Kasumi-1 (cell line): ENCODE results near the gene ADAMTS9.
A peak's percentile ranks its signal among the peaks of the same experiment; 100 is the strongest.

ENCODE experiments used
- DNase-seq, 2 experiments: peaks; one replicate each; lab custom pipeline; 2025; lab: John Stamatoyannopoulos, UW

The ADAMTS9 gene

DNA sequence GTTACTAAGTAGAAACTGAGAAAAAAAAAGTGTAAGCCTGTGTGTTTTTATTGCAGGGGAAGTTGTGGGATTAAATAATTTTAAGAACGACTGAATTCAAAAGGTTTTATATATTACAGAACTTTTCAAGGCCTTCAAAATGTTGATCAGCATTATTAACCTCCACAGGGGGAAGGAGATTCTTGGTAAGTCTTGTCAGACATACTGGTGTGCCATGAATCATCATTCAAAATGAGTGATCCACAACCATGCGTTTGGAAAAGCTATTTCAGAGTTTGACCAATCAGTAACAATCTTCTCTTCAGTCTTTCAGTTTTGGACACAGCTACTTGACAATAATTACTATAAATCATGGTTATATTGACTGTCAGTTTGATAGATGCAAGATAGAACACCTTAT is 70.2 kb downstream of the ADAMTS9 start:
- no peak for DNase-seq

DNA sequence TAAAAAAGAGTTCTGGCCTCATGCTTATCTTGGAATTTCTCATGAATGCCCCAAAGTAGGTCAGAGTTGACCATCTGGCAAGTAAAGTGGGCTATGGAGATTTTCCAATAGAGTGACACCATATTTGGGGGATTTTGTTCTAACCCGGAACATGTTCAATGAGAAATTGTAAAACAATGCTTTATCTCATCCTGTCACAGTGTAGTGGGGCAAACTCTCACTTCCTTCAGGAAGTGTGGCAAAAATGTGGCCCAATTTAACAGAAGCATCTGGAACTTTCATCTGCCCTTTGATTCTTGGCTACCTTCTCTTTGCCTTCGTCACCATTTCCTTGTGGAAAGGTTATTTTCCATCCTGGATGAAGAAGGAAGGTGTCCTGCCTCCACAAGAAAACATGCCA is 70.8 kb downstream of the ADAMTS9 start:
- DNase-seq, result peak in 1 of 2 experiments; percentile 2

DNA sequence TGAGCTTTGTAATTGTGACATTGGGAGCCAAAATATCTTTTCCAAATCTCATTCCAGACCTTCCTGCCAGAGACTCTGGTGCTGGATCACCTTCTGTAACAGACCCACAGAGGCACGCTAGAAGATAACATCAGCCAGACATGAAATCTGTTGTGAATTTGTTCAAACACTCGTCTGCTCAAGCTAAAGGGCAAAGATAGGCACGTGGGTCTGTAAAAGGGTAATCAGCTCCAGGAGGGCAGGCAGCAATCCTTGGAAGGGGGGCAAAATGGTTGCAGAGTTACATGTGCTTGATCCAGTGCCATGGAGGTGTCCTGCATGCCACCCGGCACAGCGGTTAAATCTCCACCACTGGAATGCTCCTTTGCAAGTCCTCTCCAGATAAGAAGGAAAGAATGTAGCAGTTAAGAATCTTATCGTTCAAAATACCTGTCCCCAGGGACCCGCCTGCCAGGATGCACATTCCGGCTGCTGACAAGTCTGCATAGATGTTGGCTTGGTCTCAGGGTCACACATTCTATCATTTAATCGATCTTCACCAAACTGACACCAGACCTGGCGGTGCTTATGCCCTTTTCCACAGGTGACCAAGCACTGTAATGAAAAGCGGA is 74.8 kb downstream of the ADAMTS9 start:
- no peak for DNase-seq

DNA sequence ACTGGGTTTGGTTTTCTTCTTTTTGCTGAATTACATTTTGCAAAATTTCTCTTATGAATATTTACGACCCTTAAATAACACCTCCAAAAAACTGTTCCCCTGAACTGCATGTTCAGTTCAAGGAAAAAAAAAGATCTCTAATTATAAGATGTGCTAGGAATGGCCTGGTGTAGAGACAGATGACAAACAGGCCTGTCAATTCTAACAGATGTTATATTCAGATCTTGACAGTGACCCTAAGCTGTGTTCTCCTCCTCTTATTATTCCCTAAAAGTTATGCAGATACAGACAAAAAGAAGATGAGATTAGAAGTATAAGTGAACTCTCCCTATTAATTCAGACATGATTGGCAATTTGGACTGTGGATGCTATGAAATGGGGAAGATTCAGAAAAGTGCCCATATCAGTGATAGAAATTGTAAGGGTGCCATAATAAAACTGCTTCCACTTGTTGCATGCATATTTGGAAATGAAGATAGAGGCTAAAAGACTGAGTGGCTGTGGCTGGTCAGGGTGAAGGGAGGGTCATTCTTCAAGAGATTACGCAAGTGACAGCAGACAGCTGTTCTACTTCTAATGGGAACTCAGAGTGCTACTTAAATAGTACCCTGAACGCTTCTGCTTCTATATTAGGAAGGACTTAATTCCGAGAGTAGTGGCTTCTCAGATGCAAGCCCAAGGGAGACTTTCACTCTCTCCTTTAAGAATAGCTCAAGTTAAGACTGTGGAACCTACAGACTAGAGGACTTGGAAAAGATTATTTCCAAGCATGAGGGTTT is 75.5 kb downstream of the ADAMTS9 start:
- DNase-seq, result no peak

GRCh38 chr3:64608741-64609140 is 79.1 kb downstream of the ADAMTS9 start:
- DNase-seq, result no peak

- no peak for DNase-seq
These were observed 80.7 kb downstream of the ADAMTS9 start for GRCh38 chr3:64607032-64607551.

- no peak for DNase-seq
These were observed 83.5 kb downstream of the ADAMTS9 start for GRCh38 chr3:64604313-64604712.

DNA sequence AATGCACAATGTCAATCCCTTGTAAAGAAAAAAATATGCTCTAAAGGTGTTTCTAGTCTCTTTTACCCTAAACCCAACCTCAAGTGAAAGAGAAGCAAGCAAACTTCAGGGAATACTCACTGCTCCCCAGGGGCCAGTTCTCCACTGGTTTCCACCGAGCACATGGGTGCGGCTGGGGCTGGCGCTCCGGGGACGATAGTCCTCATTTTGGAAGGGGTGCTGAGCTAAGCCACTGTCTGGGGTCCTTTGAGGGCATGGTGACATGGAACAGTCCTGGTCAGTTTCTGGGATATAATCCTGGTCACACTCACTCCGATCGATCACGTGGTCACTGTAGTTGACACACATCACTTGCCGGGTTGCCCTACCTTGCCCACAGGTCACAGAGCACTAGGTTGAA is 86.0 kb downstream of the ADAMTS9 start:
- no peak for DNase-seq

DNA sequence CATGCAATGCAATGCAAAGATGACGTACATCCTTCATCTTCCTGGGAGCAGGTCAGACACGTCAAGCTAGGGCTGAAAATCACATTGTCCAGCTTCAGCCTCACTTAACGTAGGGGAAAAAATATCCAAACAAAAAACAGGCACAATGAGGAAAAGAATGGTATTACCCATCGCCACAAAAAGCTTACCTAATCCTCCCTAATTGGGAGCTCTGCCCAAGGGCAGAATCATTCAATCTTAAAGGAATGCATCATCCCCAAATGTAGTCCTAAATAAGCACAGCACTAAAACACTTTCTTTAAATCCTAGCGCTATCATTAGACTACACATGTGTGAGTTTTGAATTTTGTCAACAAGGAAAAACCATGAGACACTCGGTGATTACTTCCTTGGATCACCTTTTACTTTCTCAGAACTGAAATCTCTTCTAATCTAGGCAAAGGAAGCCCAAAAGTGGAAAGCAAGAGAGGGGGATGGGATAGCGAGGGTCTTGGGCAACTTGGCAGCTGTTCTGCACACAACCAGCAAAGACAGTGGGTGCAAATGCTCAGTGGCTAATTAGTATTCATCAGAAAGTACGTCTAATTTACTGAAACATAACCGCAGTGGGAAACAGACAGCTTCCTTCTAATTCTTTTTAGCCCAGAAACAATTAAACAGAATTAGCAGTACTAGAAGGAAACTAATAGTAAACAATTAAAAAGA is 87.4 kb downstream of the ADAMTS9 start:
- no peak for DNase-seq

DNA sequence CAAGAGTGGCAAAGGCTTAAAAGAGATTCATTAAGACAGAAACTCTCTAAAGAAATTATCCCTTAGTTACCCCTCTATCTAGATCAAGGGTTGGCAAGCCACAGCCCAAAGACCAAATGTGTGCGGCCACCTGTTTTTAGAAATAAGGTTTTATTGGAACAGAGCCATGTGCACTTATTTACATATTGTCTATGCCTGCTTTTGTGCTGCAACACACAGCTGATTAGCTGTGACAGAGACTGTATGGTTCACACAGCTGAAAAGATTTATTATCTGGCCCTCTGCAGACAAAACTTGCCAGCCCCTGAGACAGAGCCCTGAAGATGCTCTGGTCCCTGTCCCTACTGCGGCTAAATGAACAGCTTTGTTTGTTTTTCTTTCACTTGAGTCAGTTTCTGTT is 88.1 kb downstream of the ADAMTS9 start:
- no peak for DNase-seq

- DNase-seq, result no peak
These were observed 92.5 kb downstream of the ADAMTS9 start for GRCh38 chr3:64595253-64595694.

GRCh38 chr3:64594134-64594533 is 93.7 kb downstream of the ADAMTS9 start:
- DNase-seq, result no peak

DNA sequence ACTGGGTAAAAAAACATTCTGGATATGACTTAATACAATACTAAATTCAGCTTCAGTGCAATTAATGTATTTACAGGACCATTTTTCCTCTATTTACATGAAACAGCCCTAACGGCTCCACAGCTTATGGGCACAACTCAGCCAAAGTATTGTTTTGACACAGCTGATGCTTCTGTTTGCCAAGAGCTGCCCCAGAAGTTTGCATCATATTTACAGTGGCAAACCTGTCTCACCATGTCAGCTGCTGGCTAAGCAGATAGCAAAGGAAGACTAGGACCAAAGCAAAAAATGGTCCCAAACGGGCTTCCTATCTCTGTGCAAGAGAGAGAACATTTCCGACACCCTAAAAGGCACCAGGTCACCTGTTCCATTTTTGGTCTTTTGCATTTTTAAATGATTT is 94.5 kb downstream of the ADAMTS9 start:
- no peak for DNase-seq

- DNase-seq, result no peak
These were observed 96.2 kb downstream of the ADAMTS9 start for GRCh38 chr3:64591615-64592014.

DNA sequence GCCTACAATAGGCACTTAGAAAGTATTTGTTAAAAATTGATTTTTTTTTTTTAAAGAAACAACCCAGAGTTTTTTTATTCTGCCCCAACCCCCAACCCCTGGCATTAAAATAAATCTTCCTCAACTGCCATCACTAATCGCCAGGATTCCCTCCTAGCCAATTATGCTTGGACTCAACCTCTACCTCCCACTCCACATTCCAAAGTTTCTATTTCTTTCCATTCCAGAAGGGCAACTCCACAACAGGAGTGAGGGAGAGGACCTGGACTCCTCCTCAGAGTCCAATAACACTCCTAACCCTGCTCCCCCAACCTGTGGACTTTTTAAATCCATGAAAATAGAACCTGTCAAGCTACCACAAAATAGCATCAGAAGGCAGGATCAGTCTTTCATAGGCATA is 99.4 kb downstream of the ADAMTS9 start:
- DNase-seq, result no peak

GRCh38 chr3:64586952-64587351 is 100.8 kb downstream of the ADAMTS9 start:
- DNase-seq, result no peak

- no peak for DNase-seq
These were observed 103.6 kb downstream of the ADAMTS9 start for GRCh38 chr3:64584179-64584578.

- DNase-seq, result no peak
These were observed 109.0 kb downstream of the ADAMTS9 start for GRCh38 chr3:64578797-64579196.

GRCh38 chr3:64578062-64578770 is 109.6 kb downstream of the ADAMTS9 start:
- no peak for DNase-seq

DNA sequence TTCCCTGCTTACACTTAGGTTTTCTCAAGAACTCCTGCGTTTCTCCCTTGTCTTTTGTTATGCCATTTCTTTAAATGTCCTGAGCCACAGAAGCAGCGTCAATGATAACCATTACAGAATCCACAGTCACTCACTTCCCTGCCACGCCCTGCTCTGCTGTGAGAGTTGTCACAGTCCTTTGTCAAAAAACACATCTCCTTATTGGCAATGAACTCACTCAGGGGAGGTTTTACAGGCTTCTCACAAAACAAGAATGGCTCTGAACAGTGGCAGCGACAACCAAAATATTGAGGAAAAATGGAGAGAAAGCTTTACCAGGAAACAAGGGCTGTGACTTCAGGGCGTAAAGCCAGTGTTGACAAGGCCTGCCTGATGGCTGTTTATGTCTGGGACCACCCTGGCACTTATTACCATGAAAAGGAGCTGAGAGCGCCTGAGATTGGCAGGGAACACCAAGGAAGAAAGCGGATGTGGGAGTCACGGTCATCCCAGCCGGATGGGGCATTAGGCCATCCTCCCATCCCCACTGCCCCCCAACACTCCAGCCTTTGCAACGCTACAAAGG is 111.5 kb downstream of the ADAMTS9 start:
- DNase-seq, result no peak

DNA sequence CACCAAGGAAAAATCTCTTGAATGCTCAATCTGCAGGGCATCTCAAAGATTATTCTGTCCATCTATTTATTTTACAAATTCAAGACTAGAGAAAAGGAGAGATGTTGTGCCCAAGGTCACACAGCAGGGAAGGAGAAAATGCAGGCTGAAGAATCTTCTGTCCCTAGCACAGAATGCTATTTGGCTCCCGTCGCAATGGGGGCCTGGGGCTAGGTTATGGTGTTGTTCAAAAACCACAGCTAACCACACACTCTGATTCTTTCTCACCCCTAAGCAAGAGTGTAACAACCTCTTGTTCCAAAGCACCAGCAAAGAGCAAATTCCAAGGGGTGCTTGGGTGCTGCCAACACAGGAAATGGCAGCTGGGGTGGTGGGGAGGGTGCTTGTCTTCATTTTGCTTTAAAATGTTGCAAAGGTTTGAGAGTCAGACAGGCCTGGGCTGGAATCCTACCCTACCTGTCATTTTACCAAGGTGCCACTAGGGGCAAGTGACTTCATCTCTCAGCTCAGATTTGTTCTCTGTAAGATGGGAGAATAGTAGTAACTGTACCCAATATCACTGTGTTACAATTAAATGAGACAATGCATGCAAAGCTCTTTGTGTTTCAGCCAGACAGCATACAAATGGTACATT is 112.5 kb downstream of the ADAMTS9 start:
- DNase-seq, result peak; percentile 19 to 49
